Stimulated activated naive CD8-positive, alpha-beta T cell treated with anti-CD3 and anti-CD28 coated beads, Interleukin-15, Interleukin-2, amounts not matched to agents 100 ng/mL and 50 ng/mL, for 24 hours (primary cell): ENCODE results near the gene DYRK2.

Experiments
- H3K27ac Mint-ChIP-seq: one replicate; pipeline ENCODE4 v1.8.0; 2021; ENCODE audit warnings: mild to moderate bottlenecking, mixed read lengths
- H3K27me3 Mint-ChIP-seq: one replicate; pipeline ENCODE4 v1.8.0; 2021; ENCODE audit warnings: mixed read lengths
- H3K36me3 Mint-ChIP-seq: one replicate; pipeline ENCODE4 v1.8.0; 2021; ENCODE audit warnings: low read depth, mixed read lengths
- H3K4me1 Mint-ChIP-seq: one replicate; pipeline ENCODE4 v1.8.0; 2021; ENCODE audit warnings: low read depth, mixed read lengths
- H3K4me3 Mint-ChIP-seq: one replicate; pipeline ENCODE4 v1.8.0; 2021; ENCODE audit warnings: mild to moderate bottlenecking, mixed read lengths
- H3K9me3 Mint-ChIP-seq: one replicate; pipeline ENCODE4 v1.8.0; 2021; ENCODE audit warnings: mixed read lengths

Gene DYRK2

DNA sequence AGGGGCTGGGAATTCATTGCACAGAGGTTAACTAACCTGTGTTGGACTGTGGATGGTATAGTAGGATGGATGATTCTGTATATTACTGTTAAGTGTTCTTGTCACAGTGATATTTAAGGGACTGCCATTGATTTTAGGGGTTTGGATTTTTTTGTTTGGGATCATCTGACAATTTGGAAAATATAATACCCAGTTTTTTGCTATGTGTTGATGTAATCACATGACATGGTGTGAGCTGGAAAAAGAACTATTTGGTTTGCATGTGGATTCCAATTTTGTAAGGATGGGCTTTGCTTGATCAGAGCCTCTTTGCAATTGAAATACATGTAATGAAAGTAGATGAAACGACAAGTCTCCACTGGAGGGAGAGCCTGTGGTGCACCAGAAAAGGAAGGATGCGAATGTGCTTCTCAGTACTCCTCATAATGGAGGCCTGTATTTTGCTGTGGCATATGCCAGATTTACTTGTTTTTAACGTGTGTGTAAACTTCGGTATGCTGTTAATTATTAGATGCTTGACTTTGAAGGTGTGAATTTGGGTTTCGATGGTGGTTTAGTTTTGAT is 2.7 kb downstream of the DYRK2 start:
- H3K36me3 Mint-ChIP-seq, result peaks cover 43% of the 10 kb centered on the region
- H3K4me3 Mint-ChIP-seq, result peak overlapping the region; percentile 89
- H3K27me3 Mint-ChIP-seq, result no peaks in the 10 kb centered on the region
- H3K9me3 Mint-ChIP-seq, result no peaks in the 10 kb centered on the region
- peaks cover 67% of the 10 kb centered on the region for H3K4me1 Mint-ChIP-seq
- H3K27ac Mint-ChIP-seq, result peak overlapping the region; percentile 89

DNA sequence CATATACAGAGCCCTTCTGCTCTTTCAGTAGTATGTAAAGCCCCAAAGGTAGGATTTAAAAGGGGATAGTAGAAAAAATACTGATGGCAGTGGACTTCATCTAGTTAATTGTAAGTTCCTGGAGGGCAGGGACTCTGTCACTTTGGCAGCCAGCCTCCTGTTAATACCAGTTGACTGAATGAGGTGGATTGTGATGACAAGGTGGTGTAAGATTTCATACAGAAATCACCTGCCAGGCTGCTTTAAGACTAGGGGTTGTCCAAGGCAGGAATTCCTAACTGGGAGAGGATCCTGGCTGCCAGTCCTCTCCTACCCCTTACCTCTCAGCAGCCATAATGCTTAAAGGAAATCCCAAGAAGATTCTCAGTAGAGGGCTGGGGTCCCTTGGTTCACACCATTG is 7.3 kb downstream of the DYRK2 start:
- H3K27me3 Mint-ChIP-seq, result no peaks in the 10 kb centered on the region
- H3K36me3 Mint-ChIP-seq, result peaks cover 77% of the 10 kb centered on the region
- no peaks in the 10 kb centered on the region for H3K9me3 Mint-ChIP-seq
- peaks cover 89% of the 10 kb centered on the region for H3K4me1 Mint-ChIP-seq
- no peak overlapping the region for H3K4me3 Mint-ChIP-seq
- no peak overlapping the region for H3K27ac Mint-ChIP-seq

DNA sequence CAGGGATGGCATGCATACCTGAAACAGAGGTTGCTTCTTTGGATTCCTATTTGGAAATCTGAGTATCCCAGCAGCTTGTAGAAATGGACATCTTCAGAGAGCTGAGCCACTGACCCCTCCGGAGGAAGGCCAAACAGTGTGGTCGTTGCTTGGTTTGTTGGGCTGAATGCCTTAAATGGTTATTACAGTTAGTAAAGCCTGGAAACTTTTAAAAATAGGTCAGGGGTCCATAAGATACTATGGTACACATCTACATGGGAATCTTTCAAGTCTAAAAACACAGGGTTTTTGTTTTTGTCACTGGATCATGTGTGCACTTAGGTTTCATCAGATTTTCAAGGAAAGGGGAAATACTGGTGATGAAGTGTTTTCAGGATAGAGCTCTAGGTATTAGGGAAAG is 7.7 kb downstream of the DYRK2 start:
- Mint-ChIP-seq H3K27ac (no peak overlapping the region), H3K4me1 (peaks cover 89% of the 10 kb centered on the region), H3K4me3 (no peak overlapping the region), H3K27me3 (no peaks in the 10 kb centered on the region), H3K36me3 (peaks cover 77% of the 10 kb centered on the region), H3K9me3 (no peaks in the 10 kb centered on the region)

DNA sequence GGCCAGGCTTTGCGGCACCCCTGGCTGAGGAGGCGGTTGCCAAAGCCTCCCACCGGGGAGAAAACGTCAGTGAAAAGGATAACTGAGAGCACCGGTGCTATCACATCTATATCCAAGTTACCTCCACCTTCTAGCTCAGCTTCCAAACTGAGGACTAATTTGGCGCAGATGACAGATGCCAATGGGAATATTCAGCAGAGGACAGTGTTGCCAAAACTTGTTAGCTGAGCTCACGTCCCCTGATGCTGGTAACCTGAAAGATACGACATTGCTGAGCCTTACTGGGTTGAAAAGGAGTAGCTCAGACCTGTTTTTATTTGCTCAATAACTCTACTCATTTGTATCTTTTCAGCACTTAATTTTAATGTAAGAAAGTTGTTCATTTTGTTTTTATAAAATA is 9.9 kb downstream of the DYRK2 start:
- Mint-ChIP-seq H3K4me1 (peaks cover 95% of the 10 kb centered on the region), H3K27me3 (no peaks in the 10 kb centered on the region), H3K9me3 (no peaks in the 10 kb centered on the region), H3K4me3 (no peak overlapping the region), H3K27ac (no peak overlapping the region), H3K36me3 (peaks cover 86% of the 10 kb centered on the region)

DNA sequence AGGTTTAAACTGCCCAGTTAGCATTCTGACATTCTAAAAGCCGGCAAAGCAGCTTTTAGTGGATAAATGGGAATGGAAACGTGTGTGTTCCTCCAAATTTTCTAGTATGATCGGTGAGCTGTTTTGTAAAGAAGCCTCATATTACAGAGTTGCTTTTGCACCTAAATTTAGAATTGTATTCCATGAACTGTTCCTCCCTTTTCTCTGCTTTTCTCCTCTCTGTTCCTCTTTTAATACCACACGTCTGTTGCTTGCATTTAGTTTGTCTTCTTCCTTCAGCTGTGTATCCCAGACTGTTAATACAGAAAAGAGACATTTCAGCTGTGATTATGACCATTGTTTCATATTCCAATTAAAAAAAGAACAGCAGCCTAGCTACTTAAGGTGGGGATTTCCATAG is 10.7 kb downstream of the DYRK2 start:
- H3K4me1 Mint-ChIP-seq, result peaks cover 95% of the 10 kb centered on the region
- H3K27me3 Mint-ChIP-seq, result no peaks in the 10 kb centered on the region
- no peaks in the 10 kb centered on the region for H3K9me3 Mint-ChIP-seq
- no peak overlapping the region for H3K4me3 Mint-ChIP-seq
- H3K27ac Mint-ChIP-seq, result no peak overlapping the region
- peaks cover 86% of the 10 kb centered on the region for H3K36me3 Mint-ChIP-seq

DNA sequence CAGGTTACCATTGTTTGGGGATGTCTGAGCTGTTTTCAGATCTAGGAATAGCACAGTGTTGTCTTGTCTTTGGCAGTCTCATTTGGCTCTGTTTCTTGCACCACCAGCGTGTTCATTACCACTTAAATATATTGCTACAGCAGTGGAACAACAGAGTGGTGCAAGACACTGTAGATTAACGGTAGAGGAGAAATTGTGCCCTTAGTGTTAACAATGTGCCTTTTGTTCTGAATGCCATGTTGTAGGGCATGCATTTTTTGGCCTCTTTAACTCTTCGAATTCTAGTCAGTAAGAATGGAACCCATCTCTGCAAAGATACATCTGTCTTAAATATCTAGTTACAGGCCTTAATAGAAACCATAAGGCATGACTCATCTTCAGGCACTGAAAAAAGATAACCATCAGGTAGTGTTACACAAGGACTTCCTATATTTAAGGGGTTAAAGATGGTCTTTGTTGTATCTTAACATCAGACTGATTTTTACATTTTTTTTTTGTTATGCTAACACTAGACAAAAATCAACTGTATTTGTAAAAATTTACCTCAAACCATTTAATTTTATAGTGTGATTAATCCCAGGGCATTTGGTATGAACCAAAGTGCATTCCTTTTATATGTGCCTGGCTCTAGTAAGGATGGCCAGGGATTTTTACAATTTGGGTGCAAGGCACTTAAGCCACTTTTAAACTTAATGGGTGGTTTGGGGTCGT is 12.9 kb downstream of the DYRK2 start:
- Mint-ChIP-seq H3K4me3 (no peak overlapping the region), H3K4me1 (peaks cover 88% of the 10 kb centered on the region), H3K27ac (no peak overlapping the region), H3K27me3 (no peaks in the 10 kb centered on the region), H3K36me3 (peaks cover 70% of the 10 kb centered on the region), H3K9me3 (no peaks in the 10 kb centered on the region)

DNA sequence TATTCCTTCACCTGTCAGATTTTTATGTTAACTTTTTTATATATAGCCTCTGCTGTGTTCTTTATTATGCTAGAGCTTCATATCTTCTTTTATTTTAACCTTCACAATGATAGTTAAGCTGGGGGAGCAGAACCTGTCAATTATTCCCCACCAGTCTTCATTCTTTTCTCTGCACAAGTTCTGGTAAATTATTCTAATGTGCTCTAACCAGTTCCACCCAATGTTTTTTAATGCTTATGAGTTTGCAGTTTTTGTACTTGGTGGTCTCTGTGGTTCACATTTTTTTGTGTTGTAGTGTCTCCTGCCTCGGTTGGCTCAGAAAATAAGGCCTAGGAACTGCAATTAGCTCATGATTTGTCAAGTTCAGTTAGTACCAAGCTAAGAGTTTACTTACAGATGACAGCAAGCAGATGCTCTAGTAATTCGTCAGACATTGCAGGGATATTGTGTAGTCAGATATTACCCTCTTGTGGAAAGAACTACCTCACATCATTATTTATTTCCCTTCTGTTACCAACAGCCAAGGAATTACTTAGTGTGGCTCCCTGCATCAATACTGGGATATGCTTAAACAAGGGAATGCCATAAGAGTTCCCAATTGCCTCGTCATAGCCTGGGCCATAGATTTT is 14.5 kb downstream of the DYRK2 start:
- Mint-ChIP-seq H3K9me3 (no peaks in the 10 kb centered on the region), H3K27ac (no peak overlapping the region), H3K36me3 (peaks cover 63% of the 10 kb centered on the region), H3K4me3 (no peak overlapping the region), H3K4me1 (peaks cover 88% of the 10 kb centered on the region), H3K27me3 (no peaks in the 10 kb centered on the region)

DNA sequence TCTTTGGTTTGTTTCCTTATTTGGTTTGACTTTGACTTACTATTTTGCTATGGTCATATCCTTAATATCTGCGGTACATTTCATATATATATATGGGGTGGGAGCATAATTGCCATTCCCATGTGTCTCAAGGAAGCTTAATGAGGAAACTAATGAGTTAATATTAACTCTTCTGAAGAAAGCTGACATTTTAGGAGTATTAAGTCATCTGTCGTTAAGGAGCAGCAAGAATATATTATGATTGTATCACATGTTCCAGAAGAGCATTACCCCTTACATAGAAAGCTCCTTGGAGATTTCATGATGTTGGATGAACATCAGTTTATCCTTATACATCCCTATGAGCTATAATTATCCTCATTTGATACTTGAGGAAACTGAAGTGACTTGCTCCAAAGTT is 15.6 kb downstream of the DYRK2 start:
- no peaks in the 10 kb centered on the region for H3K9me3 Mint-ChIP-seq

DNA sequence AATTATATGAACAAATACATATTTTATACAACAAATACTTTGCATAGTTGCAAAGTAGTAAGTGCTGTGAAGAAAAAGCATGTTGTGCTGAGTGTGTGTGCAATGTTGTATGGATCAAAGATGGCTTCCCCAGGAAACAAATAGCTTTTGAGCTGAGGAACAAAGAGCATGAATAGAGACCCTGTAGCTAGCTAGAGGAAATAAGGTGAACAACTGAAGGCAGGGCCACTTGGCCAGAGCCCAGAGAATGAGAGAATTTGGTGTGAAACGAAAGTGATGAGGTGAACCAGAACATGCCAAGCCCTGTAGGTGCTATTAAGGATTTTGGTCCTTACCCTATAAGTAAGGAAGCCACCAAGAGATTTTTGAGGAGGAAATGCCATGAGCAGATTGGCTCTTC is 17.1 kb downstream of the DYRK2 start:
- H3K27ac Mint-ChIP-seq, result no peak overlapping the region
- H3K9me3 Mint-ChIP-seq, result no peaks in the 10 kb centered on the region
- H3K4me1 Mint-ChIP-seq, result peaks cover 78% of the 10 kb centered on the region

More for the DNA sequence above, 15.6 kb downstream of the DYRK2 start:
- H3K27ac Mint-ChIP-seq, result no peak overlapping the region
- no peaks in the 10 kb centered on the region for H3K27me3 Mint-ChIP-seq
- peaks cover 81% of the 10 kb centered on the region for H3K4me1 Mint-ChIP-seq
- H3K4me3 Mint-ChIP-seq, result no peak overlapping the region
- peaks cover 55% of the 10 kb centered on the region for H3K36me3 Mint-ChIP-seq

DNA sequence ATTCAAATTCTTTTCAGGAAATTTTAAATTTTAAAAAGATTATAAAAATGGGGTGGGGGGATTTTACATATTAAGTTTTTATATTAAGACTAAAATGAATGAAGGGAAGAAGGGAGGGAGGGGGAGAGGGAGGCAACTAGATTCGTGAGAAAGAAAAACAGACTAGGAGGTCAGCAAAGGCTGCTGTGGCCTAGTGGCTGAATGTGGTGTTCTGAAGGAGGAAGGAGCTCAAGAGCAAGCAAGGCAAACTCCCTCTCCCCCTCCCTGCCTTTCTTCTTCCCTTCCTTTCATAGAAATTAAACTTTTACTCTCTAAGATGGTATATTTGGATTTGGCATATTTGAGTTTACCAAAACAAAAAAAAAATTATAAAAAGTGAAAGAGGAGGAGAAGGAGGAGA is 18.1 kb downstream of the DYRK2 start:
- Mint-ChIP-seq H3K9me3 (no peaks in the 10 kb centered on the region), H3K36me3 (peaks cover 38% of the 10 kb centered on the region), H3K27ac (no peak overlapping the region), H3K4me1 (peaks cover 69% of the 10 kb centered on the region), H3K4me3 (no peak overlapping the region), H3K27me3 (no peaks in the 10 kb centered on the region)

More for the DNA sequence above, 17.1 kb downstream of the DYRK2 start:
- Mint-ChIP-seq H3K4me3 (no peak overlapping the region), H3K27me3 (no peaks in the 10 kb centered on the region), H3K36me3 (peaks cover 46% of the 10 kb centered on the region)

DNA sequence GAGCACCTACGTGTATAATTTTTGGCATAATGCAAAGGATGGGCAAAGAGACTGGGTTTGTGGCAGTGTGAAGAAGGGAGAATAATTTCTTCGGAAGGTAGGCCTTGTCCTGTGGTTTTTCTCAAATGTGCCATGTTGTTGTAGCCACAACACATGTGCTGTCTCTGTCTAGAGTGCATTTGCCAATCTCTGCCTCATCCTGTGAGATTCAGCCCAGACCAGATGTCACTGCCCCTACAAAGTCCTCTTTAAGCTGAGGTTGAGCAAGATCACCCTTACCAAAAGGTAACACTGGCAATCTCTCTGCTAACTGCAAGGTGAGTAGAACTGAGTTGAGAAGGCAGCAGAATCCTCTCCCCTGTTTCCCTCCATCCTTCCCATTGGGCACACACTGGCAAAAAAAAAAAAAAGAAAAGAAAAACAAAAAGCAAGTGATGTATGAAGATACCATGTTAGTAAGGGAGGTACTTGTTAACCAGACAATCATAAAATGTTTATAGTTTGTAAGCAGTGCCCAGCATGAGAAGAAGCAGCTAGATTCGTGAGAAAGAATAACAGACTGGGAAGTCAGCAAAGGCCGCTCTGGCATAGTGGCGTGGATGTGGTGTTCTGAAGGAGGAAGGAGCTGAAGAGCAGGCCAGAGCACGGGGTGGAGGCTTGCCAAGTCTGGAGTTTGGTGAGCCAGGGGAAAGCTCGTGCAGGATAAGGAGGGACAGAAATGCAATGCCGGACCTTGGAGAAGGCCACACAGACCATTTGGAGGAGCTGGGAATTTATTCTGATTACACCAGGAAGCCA is 18.9 kb downstream of the DYRK2 start:
- Mint-ChIP-seq H3K9me3 (peaks cover 7% of the 10 kb centered on the region), H3K27me3 (no peaks in the 10 kb centered on the region), H3K4me3 (no peak overlapping the region), H3K36me3 (peaks cover 37% of the 10 kb centered on the region), H3K27ac (peak overlapping the region; percentile 24), H3K4me1 (peaks cover 60% of the 10 kb centered on the region)

DNA sequence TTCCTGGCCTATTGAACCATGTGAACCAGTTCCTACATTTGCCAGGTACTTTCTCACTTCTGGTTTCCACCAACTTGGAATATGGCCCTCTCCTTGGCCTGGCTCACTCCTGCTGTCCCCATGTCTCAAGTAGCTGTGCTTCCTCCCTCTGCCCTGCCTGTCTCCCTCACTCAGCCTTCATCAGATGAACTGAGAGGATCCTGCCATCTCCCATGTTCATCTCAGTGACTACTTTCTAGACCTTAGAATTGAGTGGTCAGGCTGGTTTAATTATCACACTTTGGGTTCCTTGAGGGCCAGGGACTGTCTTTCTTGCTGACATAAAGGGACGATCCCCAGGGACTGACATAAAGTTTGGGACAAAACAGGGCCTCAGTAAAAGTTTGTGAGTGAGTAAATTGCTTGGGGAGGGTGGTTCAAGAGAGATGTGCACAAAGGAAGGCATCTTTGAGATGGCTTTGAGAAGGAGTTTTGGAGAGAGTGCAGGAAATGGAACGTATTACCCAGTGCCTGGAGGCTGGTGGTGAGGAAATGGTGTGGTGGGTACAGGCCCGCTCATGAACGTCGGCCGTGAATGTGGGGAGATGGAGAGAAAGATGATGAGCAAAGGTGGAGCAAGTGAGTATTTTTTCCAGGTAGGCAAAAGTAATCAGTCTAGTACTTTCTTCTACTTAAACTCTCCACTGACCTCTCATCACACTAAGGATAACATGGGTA is 20.8 kb downstream of the DYRK2 start:
- H3K4me3 Mint-ChIP-seq, result peak overlapping the region; percentile 51
- no peaks in the 10 kb centered on the region for H3K27me3 Mint-ChIP-seq
- peaks cover 41% of the 10 kb centered on the region for H3K4me1 Mint-ChIP-seq
- peak overlapping the region; percentile 90 for H3K27ac Mint-ChIP-seq
- peaks cover 39% of the 10 kb centered on the region for H3K36me3 Mint-ChIP-seq
- H3K9me3 Mint-ChIP-seq, result peaks cover 24% of the 10 kb centered on the region

DNA sequence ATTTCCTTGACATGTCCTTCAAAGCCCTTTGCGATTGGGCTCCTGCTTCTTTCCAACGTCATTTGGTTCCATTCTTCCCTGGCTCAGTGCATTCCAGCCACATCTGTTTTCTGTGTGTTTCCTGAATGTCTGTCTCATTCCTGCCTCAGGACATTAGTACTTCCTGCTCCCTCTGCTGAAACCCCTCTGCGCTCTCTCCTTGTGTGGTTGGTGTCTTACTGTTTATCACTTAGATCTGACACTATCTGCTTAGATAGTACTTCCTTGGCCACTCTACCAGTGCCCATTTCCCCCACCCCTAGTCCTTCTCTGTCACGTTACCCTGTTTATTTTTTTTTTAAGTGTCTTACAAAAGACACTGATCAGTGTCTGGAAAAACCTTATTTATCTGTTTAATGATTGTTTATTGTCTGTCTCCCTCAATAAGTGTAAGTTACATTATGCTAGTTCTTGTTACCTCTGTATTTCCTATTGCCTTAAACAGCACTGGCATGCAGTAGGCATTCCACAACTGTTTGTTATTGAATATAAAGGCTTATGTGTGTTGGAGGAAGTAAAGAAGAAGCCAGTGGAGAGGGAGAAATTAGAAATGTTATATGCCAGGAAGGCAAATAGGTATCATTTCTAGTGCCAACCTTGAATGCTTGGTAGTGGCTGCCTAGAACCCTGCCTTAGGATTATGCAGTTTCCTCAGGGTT is 21.5 kb downstream of the DYRK2 start:
- Mint-ChIP-seq H3K4me3 (no peak overlapping the region), H3K36me3 (peaks cover 44% of the 10 kb centered on the region), H3K9me3 (peaks cover 29% of the 10 kb centered on the region), H3K4me1 (peaks cover 37% of the 10 kb centered on the region), H3K27me3 (no peaks in the 10 kb centered on the region), H3K27ac (peak overlapping the region; percentile 90)

DNA sequence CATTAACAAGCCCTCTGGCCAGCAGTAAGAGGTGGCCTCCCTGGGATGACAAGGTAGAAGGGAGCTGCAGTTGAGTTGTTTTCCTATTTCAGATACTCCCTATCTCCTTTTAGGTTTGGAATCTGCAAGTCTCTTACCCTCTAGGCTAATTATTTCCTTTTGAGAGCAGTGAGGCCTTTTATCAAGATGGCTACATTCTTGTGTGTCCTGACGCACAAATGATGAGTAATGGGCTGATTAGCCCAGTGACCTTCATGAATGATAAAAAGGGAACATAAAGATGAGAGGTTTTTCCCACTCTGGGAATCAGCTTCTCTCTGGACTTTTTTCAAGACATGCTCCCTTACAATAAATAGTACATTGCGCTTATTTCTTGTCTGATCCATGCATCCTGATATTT is 22.9 kb downstream of the DYRK2 start:
- H3K27me3 Mint-ChIP-seq, result no peaks in the 10 kb centered on the region
- H3K9me3 Mint-ChIP-seq, result peaks cover 29% of the 10 kb centered on the region
- no peak overlapping the region for H3K27ac Mint-ChIP-seq
- H3K36me3 Mint-ChIP-seq, result peaks cover 44% of the 10 kb centered on the region
- H3K4me3 Mint-ChIP-seq, result no peak overlapping the region
- peaks cover 37% of the 10 kb centered on the region for H3K4me1 Mint-ChIP-seq
